ENCODE measurements around the gene MET. TPM values are rescaled to one million over a fixed set of nuclear protein-coding genes. Genes with fewer than 3 reads are reported as not detected.

Gene MET
- total and polyA plus RNA-seq, 10 of the 15 experiments (the other 5 are each of a cell fraction or from before 2014, with no cell fraction given), result 0.01 to 0.21 TPM; not detected in 8

DNA sequence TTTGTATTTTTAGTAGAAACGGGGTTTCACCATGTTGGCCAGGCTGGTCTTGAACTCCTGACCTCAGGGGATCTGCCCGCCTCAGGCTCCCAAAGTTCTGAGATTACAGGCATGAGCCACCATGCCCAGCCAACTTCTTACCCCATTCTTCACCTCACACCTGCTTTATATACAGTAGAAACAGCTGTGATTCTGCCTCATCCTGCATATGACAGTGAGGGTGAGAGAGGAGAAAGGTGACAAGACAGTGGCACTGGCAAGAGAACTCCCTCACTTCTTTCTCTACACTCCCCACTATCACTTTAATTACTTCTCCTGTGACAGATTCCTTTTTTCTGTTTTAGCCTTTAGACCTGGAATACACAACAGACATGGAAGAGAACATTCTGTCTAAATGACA lies 128.6 kb downstream of the MET start:
- H3K4me3 ChIP-seq, result no peak overlapping the region
- intact Hi-C loops (cut with micrococcal nuclease; ENCODE audit: unreplicated experiment) (no loop called here), in situ Hi-C loops (cut with MboI) (no loop called here)
- no peak overlapping the region for H2AFZ ChIP-seq (ENCODE audit: control insufficient read depth, low read depth, low read length)
- CTCF ChIA-PET, result no interaction called here
- no peak for ATAC-seq
- no TSS peak for BruUV-seq (replicated peaks)
- no peak for TF ChIP-seq MEF2B (IDR thresholded peaks at IDR 0.05; ENCODE audit: partially characterized antibody, poor library complexity, severe bottlenecking)
- TF ChIP-seq ZNF274 (IDR thresholded peaks at IDR 0.05; ENCODE audit: insufficient read depth, insufficient read length), result no peak
- TF ChIP-seq LARP7 (IDR thresholded peaks at IDR 0.05), result no peak
- no peak for TF ChIP-seq SUZ12 (IDR thresholded peaks at IDR 0.05; ENCODE audit: unreplicated experiment)
- TF ChIP-seq, protein P1, sequence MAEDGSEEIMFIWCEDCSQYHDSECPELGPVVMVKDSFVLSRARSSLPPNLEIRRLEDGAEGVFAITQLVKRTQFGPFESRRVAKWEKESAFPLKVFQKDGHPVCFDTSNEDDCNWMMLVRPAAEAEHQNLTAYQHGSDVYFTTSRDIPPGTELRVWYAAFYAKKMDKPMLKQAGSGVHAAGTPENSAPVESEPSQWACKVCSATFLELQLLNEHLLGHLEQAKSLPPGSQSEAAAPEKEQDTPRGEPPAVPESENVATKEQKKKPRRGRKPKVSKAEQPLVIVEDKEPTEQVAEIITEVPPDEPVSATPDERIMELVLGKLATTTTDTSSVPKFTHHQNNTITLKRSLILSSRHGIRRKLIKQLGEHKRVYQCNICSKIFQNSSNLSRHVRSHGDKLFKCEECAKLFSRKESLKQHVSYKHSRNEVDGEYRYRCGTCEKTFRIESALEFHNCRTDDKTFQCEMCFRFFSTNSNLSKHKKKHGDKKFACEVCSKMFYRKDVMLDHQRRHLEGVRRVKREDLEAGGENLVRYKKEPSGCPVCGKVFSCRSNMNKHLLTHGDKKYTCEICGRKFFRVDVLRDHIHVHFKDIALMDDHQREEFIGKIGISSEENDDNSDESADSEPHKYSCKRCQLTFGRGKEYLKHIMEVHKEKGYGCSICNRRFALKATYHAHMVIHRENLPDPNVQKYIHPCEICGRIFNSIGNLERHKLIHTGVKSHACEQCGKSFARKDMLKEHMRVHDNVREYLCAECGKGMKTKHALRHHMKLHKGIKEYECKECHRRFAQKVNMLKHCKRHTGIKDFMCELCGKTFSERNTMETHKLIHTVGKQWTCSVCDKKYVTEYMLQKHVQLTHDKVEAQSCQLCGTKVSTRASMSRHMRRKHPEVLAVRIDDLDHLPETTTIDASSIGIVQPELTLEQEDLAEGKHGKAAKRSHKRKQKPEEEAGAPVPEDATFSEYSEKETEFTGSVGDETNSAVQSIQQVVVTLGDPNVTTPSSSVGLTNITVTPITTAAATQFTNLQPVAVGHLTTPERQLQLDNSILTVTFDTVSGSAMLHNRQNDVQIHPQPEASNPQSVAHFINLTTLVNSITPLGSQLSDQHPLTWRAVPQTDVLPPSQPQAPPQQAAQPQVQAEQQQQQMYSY (CRISPR knock-in tag; IDR thresholded peaks at IDR 0.05), result no peak
- no peak for TF ChIP-seq CHD4 (IDR thresholded peaks at IDR 0.05)
- TF ChIP-seq SRF (IDR thresholded peaks at IDR 0.05; ENCODE audit: low read depth in 2 of 2, low read length in 2 of 2), result no peak
- no peak for TF ChIP-seq SREBF2 (IDR thresholded peaks at IDR 0.05; ENCODE audit: low read length)
- no peak for TF ChIP-seq PML (IDR thresholded peaks at IDR 0.05; ENCODE audit: low read length)
- TF ChIP-seq CREM (IDR thresholded peaks at IDR 0.05; ENCODE audit: low read depth), result no peak
- no peak for TF ChIP-seq TARDBP (IDR thresholded peaks at IDR 0.05; ENCODE audit: borderline replicate concordance)
- TF ChIP-seq JUNB (IDR thresholded peaks at IDR 0.05), result no peak
- no peak for TF ChIP-seq RCOR1 (conservative IDR thresholded peaks at IDR 0.05; ENCODE audit: low read depth, low read length)
- no peak for TF ChIP-seq NFIC (IDR thresholded peaks at IDR 0.05; ENCODE audit: low read depth, low read length)
- TF ChIP-seq, protein P2, sequence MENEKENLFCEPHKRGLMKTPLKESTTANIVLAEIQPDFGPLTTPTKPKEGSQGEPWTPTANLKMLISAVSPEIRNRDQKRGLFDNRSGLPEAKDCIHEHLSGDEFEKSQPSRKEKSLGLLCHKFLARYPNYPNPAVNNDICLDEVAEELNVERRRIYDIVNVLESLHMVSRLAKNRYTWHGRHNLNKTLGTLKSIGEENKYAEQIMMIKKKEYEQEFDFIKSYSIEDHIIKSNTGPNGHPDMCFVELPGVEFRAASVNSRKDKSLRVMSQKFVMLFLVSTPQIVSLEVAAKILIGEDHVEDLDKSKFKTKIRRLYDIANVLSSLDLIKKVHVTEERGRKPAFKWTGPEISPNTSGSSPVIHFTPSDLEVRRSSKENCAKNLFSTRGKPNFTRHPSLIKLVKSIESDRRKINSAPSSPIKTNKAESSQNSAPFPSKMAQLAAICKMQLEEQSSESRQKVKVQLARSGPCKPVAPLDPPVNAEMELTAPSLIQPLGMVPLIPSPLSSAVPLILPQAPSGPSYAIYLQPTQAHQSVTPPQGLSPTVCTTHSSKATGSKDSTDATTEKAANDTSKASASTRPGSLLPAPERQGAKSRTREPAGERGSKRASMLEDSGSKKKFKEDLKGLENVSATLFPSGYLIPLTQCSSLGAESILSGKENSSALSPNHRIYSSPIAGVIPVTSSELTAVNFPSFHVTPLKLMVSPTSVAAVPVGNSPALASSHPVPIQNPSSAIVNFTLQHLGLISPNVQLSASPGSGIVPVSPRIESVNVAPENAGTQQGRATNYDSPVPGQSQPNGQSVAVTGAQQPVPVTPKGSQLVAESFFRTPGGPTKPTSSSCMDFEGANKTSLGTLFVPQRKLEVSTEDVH (IDR thresholded peaks at IDR 0.05; ENCODE audit: low read depth, partially characterized antibody), result no peak
- TF ChIP-seq ESRRA (IDR thresholded peaks at IDR 0.05; ENCODE audit: low read length), result no peak
- TF ChIP-seq CHD2 (IDR thresholded peaks at IDR 0.05; ENCODE audit: borderline replicate concordance, low read depth, low read length), result no peak
- TF ChIP-seq CBX5 (IDR thresholded peaks at IDR 0.05; ENCODE audit: low read depth), result no peak
- no peak for TF ChIP-seq TCF3 (IDR thresholded peaks at IDR 0.05; ENCODE audit: borderline replicate concordance, insufficient read depth, low read depth, low read length)
- H3K9ac ChIP-seq (ENCODE audit: control insufficient read depth, insufficient read depth, low read length), result no peak overlapping the region
- 25% methylated on average over 2 of the region's 2 CpGs for WGBS (ENCODE audit: insufficient coverage, insufficient replicate concordance, low lambda C conversion rate, missing lambda C conversion rate)
- no peak for FAIRE-seq
- DNase-seq (ENCODE audit: low read depth, low spot score), result no peak
- POLR2A ChIA-PET, result no interaction called here
- no peaks in the 10 kb centered on the region for H3K36me3 ChIP-seq (ENCODE audit: control insufficient read depth in 2 of 2, insufficient read depth in 2 of 2, low read length in 1 of 2)
- H3K4me2 ChIP-seq (ENCODE audit: control insufficient read depth, insufficient read depth), result no peak overlapping the region
- H3K79me2 ChIP-seq (ENCODE audit: control insufficient read depth, insufficient read depth, low read length), result no peaks in the 10 kb centered on the region
- no peaks in the 10 kb centered on the region for H3K27me3 ChIP-seq (replicated peaks in 1 of 2; ENCODE audit: control insufficient read depth in 2 of 2, insufficient read depth in 2 of 2, low read length in 1 of 2)
- RAD21 ChIA-PET (ENCODE audit: unreplicated experiment), result no interaction called here
- H4K20me1 ChIP-seq (ENCODE audit: control insufficient read depth, insufficient read depth), result no peaks in the 10 kb centered on the region
- H3K9me3 ChIP-seq (replicated peaks; ENCODE audit: control insufficient read depth, insufficient read depth, low read length), result no peaks in the 10 kb centered on the region
- H3K4me1 ChIP-seq (ENCODE audit: control insufficient read depth, insufficient read depth, low read length), result no peaks in the 10 kb centered on the region
- no peak overlapping the region for H3K27ac ChIP-seq (ENCODE audit: control insufficient read depth, insufficient read depth)
- SMC1A ChIA-PET (ENCODE audit: uncharacterized antibody, unreplicated experiment), result no interaction called here
